Spleen (tissue), 11 donors: Measurements from ENCODE around the gene SLC6A14. TPM values are rescaled to one million over a fixed set of nuclear protein-coding genes. Genes with fewer than 3 reads are reported as not detected.

Source experiments
- DNase-seq: peaks from one replicate; pipeline ENCODE4 v3.0.0-alpha.2; 2020
- H3K27ac ChIP-seq, 8 donors: fragments of 200-600 bp; sonication (generic) in 7 of 8; 1 replicate in 4 of 8; 2 replicates in 4 of 8; pipeline versions ENCODE4 v1.5.0 to v1.8.0; 2016 to 2021; ENCODE audit warnings: inconsistent platforms in 4 of 8, mild to moderate bottlenecking in 4 of 8, moderate library complexity in 1 of 8
- H3K27me3 ChIP-seq, 7 donors: fragments of 200-600 bp; sonication (generic) in 6 of 7; replicated peaks in 1 of 7; 1 replicate in 4 of 7; 2 replicates in 3 of 7; pipeline versions ENCODE4 v1.5.0 to v1.8.0; 2016 to 2021; ENCODE audit warnings: inconsistent platforms in 3 of 7, mild to moderate bottlenecking in 1 of 7
- H3K36me3 ChIP-seq, 6 donors: fragments of 200-600 bp; sonication (generic) in 5 of 6; 1 replicate in 4 of 6; 2 replicates in 2 of 6; pipeline versions ENCODE4 v1.5.0 to v1.8.0; 2016 to 2021; ENCODE audit warnings: inconsistent platforms in 2 of 6
- H3K4me1 ChIP-seq, 6 donors: fragments of 200-600 bp; sonication (generic) in 5 of 6; 1 replicate in 3 of 6; 2 replicates in 3 of 6; pipeline versions ENCODE4 v1.5.0 to v1.8.0; 2016 to 2021; ENCODE audit warnings: inconsistent platforms in 3 of 6
- H3K4me3 ChIP-seq, 8 donors: fragments of 200-600 bp; sonication (generic) in 7 of 8; 1 replicate in 4 of 8; 2 replicates in 4 of 8; pipeline versions ENCODE4 v1.5.0 to v1.8.0; 2016 to 2021; ENCODE audit warnings: inconsistent platforms in 4 of 8, mild to moderate bottlenecking in 4 of 8, moderate library complexity in 2 of 8
- H3K9me3 ChIP-seq, 8 donors: fragments of 200-600 bp; sonication (generic) in 7 of 8; 1 replicate in 4 of 8; 2 replicates in 4 of 8; pipeline versions ENCODE4 v1.5.0 to v1.8.0; 2016 to 2021; ENCODE audit warnings: inconsistent platforms in 4 of 8
- POLR2A ChIP-seq, 3 donors: fragments of 450-650 bp; IDR thresholded peaks; one replicate each; pipeline ENCODE4 v1.5.1; 2017; ENCODE audit warnings: antibody characterized with exemption in 3 of 3, mild to moderate bottlenecking in 1 of 3
- POLR2AphosphoS5 ChIP-seq, 3 donors: sonication (generic); formaldehyde crosslinking; IDR thresholded peaks; one replicate each; pipeline ENCODE4 v1.5.1; 2017; ENCODE audit warnings: antibody characterized with exemption in 3 of 3
- WGBS, 5 donors: extraction: QIAGEN DNeasy Blood & Tissue Kit in 3 of 5; methylation state at CpG; one replicate each; pipeline versions ENCODE4 v1.1.5 to v1.1.7; 2013 to 2018; 5-methylcytosine and 5-hydroxymethylcytosine counted together
- intact Hi-C: fragments of 100-400 bp; cut with DNase I; formaldehyde crosslinking; loops from one replicate; pipeline ENCODE4 v1.15.0; 2023; ENCODE audit warnings: low total_unique reads
- polyA plus RNA-seq, 3 donors: library from polyadenylated mRNA; stranded (reverse); fragments of 200-250 nt; gene quantifications; one replicate each; pipeline ENCODE4 v1.2.1, GENCODE V29; 2013
- total RNA-seq, 7 donors: library from RNA; depleted of rRNA in 3 of 7; stranded (reverse); fragments of >200 nt in 3 of 7; fragmentation: NEBNext Ultra II Directional in 4 of 7; extraction: Animal tissue kit (Norgen Biotek cat#: 25700) in 4 of 7; gene quantifications; one replicate each; pipeline versions ENCODE4 v1.1.0 to v1.2.1, GENCODE V29; 2016 to 2021
- TF ChIP-seq, protein P1 (sequence below), 11 experiments: fragments of 200-600 bp in 7 of 11; fragments of 450-650 bp in 4 of 11; sonication (generic) in 4 of 11; IDR thresholded peaks in 8 of 11; conservative IDR thresholded peaks in 3 of 11; 1 replicate in 7 of 11; 2 replicates in 4 of 11; pipeline versions ENCODE4 v1.4.0 to v1.8.0; 2016 to 2021; ENCODE audit warnings: antibody characterized with exemption in 11 of 11, inconsistent platforms in 4 of 11, mild to moderate bottlenecking in 1 of 11
- donor health status: healthy with polysubstance abuse.
- donor health status: DM: no; HTN: no; CAD: no; lungs with moderate emphysema.
- donor health status: DM: no; HTN: no; CAD: no.
- donor health status: Bipolar disorder and iron deficiency.
- donor health status: healthy.
- donor health status: DM: no; HTN: no; CAD: no.
- donor health status: DM: yes; HTN: yes; CAD: no.

The SLC6A14 gene
- total and polyA plus RNA-seq, 10 donors = 0.02 to 0.05 TPM; not detected in 8

DNA sequence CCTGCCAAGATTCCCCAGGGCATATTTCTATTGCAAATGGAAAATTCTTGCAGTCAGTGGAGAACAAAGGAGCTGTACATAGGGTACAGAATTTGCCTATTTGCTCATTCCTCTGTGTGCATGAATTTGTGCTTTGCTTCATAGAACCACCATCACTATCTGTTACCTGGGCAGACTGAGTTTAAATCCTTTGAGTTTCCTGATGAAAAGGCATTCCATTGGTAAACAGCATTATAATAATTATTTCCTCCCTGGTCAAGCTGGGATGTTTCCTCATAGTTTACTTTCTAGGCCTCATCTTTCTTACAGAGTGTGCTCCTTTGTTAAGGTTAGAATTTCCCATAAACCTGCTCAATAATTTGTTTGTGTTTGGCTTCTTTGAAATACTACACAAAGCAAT, 809 bp upstream of the SLC6A14 start:
- intact Hi-C loops = no loop called here
- DNase-seq = no peak
- H3K4me1 ChIP-seq = no peaks in the 10 kb centered on the region
- TF ChIP-seq, protein P1, sequence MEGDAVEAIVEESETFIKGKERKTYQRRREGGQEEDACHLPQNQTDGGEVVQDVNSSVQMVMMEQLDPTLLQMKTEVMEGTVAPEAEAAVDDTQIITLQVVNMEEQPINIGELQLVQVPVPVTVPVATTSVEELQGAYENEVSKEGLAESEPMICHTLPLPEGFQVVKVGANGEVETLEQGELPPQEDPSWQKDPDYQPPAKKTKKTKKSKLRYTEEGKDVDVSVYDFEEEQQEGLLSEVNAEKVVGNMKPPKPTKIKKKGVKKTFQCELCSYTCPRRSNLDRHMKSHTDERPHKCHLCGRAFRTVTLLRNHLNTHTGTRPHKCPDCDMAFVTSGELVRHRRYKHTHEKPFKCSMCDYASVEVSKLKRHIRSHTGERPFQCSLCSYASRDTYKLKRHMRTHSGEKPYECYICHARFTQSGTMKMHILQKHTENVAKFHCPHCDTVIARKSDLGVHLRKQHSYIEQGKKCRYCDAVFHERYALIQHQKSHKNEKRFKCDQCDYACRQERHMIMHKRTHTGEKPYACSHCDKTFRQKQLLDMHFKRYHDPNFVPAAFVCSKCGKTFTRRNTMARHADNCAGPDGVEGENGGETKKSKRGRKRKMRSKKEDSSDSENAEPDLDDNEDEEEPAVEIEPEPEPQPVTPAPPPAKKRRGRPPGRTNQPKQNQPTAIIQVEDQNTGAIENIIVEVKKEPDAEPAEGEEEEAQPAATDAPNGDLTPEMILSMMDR (IDR thresholded peaks at IDR 0.05 in 8 of 11, conservative IDR thresholded peaks at IDR 0.05 in 3 of 11) = no peak
- no peak for TF ChIP-seq POLR2A (IDR thresholded peaks at IDR 0.05)
- TF ChIP-seq POLR2AphosphoS5 (IDR thresholded peaks at IDR 0.05) = no peak
- H3K27me3 ChIP-seq = no peaks in the 10 kb centered on the region
- no peak overlapping the region for H3K4me3 ChIP-seq
- no peaks in the 10 kb centered on the region for H3K36me3 ChIP-seq
- no peaks in the 10 kb centered on the region for H3K9me3 ChIP-seq
- H3K27ac ChIP-seq = no peak overlapping the region

DNA sequence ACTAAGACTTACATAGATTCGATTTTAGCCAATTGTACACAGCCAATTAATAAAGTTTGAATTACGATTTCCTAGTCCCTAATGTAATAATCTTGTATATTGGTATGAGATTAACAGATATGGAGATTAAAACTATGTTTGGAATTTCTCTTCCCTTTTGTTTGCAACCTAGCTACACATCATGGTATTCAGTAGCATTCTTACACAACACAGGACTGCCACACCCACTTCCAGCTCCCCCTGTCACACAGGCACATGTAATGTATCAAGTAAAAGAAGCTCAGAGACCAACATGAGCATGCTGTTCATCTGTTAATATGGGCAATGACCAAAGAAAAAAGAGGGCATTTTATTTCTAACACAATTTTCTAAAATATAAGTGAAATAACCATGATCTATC, 12.8 kb downstream of the SLC6A14 start:
- Histone ChIP-seq H3K4me3 (no peak overlapping the region), H3K27ac (no peak overlapping the region), H3K9me3 (no peaks in the 10 kb centered on the region), H3K36me3 (no peaks in the 10 kb centered on the region), H3K27me3 (no peaks in the 10 kb centered on the region), H3K4me1 (no peaks in the 10 kb centered on the region)
- no peak for TF ChIP-seq POLR2AphosphoS5 (IDR thresholded peaks at IDR 0.05)
- 55 to 79% (median 63%) methylated on average over 2 of the region's 2 CpGs for WGBS, 5 donors
- intact Hi-C loops = no loop called here
- DNase-seq = no peak

DNA sequence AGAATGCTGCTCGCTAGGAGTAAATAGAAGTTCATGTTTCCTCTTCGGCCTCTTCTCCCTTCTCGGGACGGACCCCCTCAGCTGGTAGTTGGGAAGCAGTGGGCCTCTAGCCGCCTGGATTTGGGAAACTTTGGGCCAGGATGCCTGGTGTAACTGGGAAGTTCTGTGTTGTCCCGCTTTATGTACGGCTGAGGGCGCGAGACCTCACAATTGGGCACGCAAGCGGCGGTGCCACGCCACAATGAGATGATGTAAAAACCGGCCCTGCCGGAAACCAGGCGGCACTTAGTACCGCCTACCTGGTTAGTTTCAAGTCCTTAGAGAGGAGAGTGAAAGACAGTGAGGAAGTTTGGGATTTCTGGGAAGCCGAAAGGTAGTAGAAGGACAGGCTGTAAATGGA, 26.4 kb downstream of the SLC6A14 start, which contains the start of gene CT83:
TSS of gene CT83 (minus strand) at position 155 of the 400 bp plus-strand sequence. CDS start at position 35, 120 bp downstream.
- Histone ChIP-seq H3K27me3 (no peaks in the 10 kb centered on the region), H3K9me3 (no peaks in the 10 kb centered on the region), H3K27ac (no peak within 1 kb of the TSS), H3K4me3 (no peak within 1 kb of the TSS), H3K4me1 (no peaks in the 10 kb centered on the region), H3K36me3 (no peaks in the 10 kb centered on the region)
- intact Hi-C loops = no loop called here
- 77 to 97% (median 92%) methylated on average over 13 to 18 of the region's 18 CpGs for WGBS, 5 donors
- peak; percentile 46 for DNase-seq
- TF ChIP-seq POLR2A (IDR thresholded peaks at IDR 0.05) (no peak), POLR2AphosphoS5 (IDR thresholded peaks at IDR 0.05) (no peak)
- TF ChIP-seq, protein P1 (IDR thresholded peaks at IDR 0.05 in 8 of 11, conservative IDR thresholded peaks at IDR 0.05 in 3 of 11) = no peak

DNA sequence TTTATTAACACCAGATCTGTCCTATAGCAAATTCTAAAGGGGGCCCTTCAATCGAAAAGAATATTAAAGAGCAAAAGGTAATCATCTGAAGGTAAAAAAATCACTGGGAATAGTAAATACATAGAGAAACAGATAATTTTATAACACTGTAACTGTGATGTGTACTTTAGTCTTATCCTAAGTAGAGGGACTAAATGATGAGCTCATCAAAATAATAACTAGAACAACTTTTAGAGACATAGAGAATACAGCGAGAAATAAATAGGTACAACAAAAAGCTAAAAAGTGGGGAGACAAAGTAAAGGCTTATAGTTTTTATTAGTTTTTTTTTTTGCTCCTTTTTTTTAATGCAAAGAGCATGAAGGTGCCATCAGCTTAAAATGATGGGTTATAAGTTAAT, 43.7 kb downstream of the SLC6A14 start:
- 81 to 94% (median 86%) methylated on average over 2 of the region's 2 CpGs for WGBS, 5 donors
- DNase-seq = no peak
- TF ChIP-seq POLR2AphosphoS5 (IDR thresholded peaks at IDR 0.05) (no peak), POLR2A (IDR thresholded peaks at IDR 0.05) (no peak)
- TF ChIP-seq, protein P1 (IDR thresholded peaks at IDR 0.05 in 8 of 11, conservative IDR thresholded peaks at IDR 0.05 in 3 of 11) = no peak
- H3K4me3 ChIP-seq = no peak overlapping the region
- H3K4me1 ChIP-seq = no peaks in the 10 kb centered on the region
- no peaks in the 10 kb centered on the region for H3K36me3 ChIP-seq
- H3K27ac ChIP-seq = no peak overlapping the region
- intact Hi-C loops = no loop called here
- no peaks in the 10 kb centered on the region for H3K9me3 ChIP-seq
- H3K27me3 ChIP-seq = no peaks in the 10 kb centered on the region

DNA sequence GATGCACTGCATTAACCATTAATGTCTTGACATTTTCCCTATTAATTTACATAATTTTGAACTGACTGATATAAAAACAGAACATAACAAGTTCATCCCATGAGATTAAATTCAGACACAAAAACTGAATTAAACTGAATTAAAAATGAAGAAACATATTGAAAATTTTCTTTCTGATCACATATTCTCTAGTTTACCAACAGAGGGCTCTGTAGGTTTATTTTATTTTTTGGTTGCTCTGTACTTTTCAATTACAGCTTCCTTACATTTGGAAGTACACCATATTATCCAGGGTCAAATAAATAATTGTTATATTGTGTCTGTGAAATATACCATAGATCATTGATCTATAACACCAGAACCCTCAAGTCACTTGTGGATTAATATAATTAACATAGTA, 53.7 kb downstream of the SLC6A14 start:
- no peak overlapping the region for H3K27ac ChIP-seq
- DNase-seq = no peak
- H3K36me3 ChIP-seq = no peaks in the 10 kb centered on the region
- no peaks in the 10 kb centered on the region for H3K4me1 ChIP-seq
- H3K4me3 ChIP-seq = no peak overlapping the region
- intact Hi-C loops = no loop called here
- TF ChIP-seq POLR2AphosphoS5 (IDR thresholded peaks at IDR 0.05) (no peak), POLR2A (IDR thresholded peaks at IDR 0.05) (no peak)
- TF ChIP-seq, protein P1 (IDR thresholded peaks at IDR 0.05 in 8 of 11, conservative IDR thresholded peaks at IDR 0.05 in 3 of 11) = no peak
- H3K27me3 ChIP-seq = no peaks in the 10 kb centered on the region
- H3K9me3 ChIP-seq = no peaks in the 10 kb centered on the region
